SKM-1 (cell line): ENCODE measurements around the gene RCN1.
"Not testable (repeated sequence)": the region's sequence is repeated elsewhere in the genome, so short reads cannot be mapped to it uniquely, and the experiment has no call there.

ENCODE experiments used
- DNase-seq: peaks from one replicate; lab custom pipeline; 2025; ENCODE audit not compliant: unreplicated experiment; lab: John Stamatoyannopoulos, UW

RCN1 gene

DNA sequence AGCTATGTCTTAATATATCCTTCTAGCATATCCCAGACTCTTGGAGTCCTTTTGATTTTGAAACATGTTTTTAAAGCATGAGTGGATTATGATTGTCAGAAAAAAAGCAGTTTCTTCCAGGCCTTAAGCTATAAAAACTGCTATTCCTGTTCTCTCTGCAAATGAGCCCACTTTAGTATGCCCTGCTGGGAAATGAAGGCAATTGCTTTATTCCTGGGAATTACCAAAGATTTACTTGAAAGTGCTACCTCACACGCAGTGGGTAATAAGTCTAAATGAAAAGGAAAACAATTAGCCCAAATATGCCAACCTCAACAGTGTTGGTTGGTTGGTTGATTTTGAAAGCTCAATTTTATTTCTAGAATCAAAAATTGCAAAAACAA is 17.2 kb upstream of the RCN1 start:
- no peak for DNase-seq

DNA sequence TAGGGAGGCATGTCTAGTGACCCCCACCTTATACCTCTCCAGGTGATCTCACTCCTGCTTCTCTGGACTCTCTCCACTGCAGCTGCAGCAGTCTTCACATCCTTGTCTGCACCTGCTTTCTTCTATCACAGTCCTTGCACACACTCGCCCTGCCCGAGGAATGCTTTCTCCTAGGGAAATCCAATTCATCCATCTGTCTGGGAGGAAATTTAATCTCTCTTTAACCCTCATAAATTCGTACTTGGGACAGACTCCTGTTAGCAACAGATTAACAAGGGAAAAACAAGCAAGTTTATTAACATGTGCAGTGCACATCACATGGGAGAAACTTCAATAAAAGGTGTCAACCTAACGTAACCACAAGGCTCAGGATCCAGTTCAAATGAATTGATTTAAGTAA is 11.3 kb upstream of the RCN1 start:
- no peak for DNase-seq

DNA sequence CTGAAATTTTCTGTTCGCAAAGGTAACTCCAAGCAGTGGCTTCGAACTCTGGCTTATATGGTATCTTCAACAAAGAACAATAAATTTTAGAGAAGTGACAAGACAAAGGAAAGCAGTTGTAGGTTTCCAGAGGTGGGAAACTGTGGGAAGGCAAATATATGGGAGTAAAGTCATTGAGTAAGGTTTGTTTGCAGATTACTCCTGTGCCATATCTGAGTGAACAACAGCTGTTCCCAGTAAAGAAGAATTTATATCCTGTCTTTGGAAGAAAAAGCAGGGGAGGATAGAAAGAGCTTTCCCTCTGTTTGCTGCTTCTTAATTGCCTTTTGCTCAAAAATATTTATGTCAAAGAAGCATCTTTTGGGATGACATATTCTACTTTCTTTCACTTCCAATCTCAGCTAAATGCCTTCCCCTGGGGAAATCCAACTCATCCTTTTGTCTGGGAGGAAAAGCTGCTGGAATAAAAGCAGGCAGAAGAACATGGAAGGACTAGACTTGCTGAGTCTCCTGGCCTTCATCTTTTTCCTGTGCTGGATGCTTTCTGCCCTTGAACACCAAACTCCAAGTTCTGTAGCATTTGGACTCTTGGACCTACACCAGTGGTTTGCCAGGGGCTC is 10.4 kb upstream of the RCN1 start:
- no peak for DNase-seq

DNA sequence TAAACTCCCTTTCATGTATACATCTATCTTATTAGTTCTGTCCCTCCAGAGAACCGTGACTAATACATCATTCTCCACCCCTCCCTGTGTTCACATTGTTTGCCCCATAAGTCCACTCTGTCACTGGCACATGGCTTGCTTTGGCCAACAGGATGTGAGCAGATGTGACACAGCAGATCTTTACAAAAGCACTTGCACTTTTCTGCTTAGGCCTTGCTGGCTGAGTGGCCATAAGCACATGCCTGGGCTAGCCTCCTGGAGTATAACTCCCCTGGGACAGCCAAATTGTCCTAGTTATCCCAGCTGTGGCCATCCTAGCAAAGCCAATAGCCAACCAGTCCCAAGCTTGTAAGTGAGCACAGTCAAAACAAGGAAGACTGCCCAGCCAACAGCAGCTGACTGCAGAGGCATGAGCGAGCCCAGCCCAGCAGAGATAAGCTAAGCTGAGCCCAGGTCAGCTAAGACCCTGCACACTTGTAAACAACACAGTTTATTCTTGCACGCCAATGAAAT is 9.7 kb upstream of the RCN1 start:
- DNase-seq = no peak

DNA sequence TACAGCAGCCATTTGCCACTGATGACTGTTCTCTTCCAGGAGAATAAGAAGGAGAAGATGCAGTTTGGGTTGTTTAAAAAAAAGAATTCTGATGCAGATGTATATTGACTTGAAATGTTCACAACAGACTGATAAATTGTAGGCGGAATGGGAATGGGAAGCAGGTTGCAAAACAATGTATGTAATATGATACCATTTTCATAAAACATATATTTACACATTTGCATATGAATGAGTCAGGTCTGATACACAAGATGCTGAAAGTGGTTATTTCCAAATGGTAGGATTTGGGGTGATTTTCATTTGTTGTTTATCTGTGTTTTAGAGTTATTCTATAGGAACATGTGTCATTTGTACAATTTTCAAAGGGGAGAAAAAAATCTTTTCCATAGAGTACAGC is 9.0 kb upstream of the RCN1 start:
- DNase-seq = no peak

DNA sequence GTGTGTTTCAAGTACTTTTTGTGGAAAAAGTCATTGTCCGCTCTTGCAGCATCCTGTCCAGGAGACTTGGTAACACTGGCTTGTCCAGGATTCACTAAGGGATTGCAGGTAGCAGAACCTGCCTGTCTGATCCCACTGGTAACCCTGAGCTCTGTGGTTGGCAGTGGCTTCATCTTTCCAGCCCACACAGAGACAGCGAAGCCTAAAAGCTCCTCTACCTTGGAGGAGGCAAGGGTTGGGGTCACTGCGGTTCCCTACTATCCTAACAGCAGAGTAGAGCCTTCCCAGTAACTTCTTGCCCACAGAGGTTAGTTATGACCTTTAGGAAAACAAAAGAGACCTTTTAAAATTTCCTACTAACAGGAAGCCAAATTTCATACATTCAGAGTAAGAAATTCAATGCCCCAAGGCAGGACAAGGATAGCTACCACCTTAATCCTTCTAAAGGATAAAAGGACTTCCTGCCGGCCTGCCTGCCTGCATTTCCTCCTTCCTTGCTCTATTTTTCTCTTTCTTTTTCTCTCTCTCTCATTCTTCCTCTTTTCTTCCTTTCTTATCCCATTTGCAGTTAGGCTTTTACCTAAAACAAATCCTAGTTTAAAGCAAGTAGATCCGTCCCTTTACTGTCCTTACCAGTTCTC is 8.4 kb upstream of the RCN1 start:
- DNase-seq = no peak

DNA sequence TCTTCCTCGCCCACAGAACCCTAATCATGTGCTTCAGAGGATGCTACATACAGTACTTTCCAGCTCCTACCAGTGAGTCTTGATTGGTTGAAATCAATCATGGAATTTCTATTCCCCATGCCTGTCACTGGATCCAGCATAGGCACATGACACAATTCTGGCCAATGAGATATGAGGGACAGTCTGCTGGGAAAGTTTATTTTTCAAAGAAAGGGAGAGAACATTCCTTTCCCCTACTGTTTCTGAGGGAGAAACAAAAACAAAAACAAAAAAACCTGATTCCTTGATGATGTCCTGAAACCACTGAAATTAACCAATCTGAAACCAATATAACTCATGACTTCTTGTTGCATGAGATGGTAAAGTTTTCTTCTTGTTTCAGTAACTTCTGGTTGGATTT is 3.3 kb upstream of the RCN1 start:
- no peak for DNase-seq

DNA sequence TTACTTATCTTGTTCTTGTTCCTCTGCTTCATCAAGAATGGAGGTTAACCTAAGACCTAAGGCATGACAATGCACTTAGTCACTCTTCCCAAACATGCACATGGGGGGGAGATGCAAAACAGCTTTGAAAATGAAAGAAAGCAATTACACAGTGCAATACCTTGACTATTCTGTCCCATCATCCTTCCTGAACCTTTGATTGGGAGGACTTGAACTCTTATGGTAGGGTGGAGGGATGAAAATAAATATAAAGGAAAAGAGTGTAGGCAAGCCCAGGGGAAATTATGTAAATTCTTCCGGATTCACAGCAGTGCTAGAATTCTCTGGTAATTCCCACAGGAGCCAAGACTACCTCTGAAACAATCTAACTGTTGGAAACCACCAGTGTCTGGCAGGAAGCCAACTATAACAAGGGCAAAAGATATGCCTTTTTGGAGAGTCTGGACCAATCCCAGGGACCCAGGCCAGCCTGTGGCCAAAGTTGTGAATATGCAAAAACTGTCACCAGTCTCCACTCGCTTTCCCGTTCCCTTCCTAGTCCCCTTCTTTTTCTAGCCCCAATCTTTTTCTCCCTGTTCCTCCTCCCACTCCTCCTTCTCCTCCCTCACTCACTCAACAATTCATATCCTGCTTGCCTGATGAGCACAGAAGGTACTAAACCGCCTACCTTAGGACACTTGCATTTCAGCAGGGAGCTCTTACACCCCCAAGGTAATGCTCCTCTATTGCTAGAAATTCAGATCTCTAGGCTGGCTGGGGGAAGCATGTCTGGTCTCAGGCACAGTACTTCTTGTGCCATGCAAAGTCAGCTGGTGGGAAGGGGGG is 2.5 kb upstream of the RCN1 start:
- no peak for DNase-seq

DNA sequence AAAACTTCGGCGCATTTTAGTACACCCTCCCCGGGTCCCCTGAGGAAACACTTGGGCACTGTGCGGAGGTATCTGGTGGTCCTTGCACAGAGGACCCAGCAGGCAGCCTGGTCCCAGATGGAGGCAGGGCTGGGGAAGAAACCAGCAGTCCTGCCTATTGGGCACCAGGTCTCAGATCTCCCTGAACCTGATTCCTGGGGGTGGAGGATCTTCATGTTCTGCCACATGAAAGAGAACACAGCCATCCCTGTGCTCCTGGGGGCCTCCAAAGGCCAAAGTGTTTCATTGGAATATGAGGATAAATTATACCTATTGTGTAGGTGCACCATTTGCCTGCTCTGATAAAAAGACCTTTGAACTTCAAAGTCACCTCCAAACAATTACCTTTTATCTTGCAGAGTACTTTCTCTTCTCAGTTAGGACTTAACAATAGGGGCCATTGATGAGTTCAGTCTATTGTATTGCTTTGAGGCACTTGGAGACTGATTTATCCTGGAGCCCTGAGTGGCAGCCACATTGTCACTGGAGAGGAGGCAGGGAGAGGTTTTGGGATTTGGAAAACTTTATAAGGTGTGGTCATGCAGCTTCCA is 1.8 kb downstream of the RCN1 start:
- DNase-seq = no peak

DNA sequence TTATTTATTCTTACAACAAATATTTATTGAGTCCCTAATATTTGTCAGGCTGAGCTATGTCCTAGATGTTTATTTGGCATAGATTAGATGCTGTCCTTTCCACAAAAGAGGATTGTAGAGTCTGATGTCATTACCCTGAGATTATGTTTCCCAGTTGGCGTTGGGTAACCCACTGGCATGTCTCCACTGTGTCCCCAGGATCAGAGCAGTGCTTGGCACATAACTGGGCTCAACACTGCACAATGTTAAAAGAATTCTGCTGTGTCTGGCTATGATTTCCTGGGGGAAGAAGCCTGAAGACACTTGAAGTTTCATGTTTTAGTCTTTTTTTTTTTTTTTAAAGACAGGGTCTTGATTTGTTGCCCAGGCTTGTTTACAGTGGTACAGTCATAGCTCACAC is 4.0 kb downstream of the RCN1 start:
- no peak for DNase-seq

DNA sequence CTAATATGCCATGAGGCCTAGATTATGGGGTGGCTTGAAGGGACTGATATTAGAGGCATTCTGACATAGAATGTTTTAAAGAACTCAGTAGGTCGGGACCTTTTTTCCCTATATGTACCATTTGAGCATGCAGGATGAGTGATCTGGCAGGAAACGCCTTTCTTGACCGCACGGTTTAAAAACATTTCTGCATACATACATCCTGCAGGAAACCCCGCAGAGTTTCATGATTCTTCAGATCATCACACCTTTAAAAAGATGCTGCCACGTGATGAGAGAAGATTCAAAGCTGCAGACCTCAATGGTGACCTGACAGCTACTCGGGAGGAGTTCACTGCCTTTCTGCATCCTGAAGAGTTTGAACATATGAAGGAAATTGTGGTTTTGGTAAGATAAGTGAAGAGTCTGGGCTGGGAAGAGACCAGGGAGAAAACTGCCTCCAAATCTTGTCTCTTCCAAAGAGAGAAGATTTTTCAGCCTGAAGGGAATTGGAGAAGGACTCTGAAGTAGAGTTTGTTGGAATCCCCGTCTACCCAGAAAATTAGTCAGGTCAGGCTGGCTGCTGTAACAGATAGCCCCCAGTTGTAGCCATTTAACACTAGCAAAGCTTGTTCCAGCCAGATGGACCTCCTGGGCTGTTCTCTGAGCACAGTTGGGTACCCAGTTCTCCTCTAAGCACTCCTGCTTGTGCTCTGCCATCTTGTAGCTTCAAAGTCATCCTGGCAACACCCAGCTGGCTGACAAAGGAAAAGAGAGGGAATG is 7.4 kb downstream of the RCN1 start:
- no peak for DNase-seq

DNA sequence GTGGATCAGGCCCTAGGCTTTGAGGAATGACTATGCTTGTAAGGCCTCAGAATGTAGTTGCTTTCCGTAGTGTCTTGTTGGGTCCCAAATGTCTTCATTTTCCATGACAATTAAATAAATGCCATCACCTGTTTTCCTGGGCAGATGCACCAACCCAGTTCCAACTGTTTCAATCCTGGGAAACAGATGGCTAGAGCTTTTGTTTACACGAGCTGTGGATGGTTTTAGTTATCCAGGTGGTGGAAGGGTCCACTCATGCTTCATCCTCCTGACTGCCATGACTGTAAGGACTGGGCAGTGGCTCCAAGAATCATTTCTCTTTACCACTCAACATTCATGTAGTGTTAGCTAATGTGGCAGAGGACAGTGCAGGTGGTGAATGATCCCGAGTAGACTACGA is 8.6 kb downstream of the RCN1 start:
- DNase-seq = no peak

DNA sequence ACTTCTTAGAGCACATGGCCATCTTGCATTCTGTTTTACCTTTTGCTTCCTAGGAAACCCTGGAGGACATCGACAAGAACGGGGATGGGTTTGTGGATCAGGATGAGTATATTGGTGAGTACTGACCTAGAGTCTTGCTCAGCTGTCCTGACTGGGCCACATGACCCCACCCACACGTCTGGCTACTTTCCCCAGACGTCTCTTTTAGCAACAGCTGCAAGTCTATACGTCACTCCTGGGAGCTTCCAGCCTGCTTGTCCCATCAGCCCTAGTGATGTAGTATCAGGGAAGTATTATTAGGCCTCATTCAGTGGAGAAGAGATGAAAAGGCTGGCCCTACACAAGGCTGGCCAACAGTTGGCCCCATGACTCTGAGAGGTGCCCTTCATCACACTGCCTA is 9.6 kb downstream of the RCN1 start:
- DNase-seq = no peak

DNA sequence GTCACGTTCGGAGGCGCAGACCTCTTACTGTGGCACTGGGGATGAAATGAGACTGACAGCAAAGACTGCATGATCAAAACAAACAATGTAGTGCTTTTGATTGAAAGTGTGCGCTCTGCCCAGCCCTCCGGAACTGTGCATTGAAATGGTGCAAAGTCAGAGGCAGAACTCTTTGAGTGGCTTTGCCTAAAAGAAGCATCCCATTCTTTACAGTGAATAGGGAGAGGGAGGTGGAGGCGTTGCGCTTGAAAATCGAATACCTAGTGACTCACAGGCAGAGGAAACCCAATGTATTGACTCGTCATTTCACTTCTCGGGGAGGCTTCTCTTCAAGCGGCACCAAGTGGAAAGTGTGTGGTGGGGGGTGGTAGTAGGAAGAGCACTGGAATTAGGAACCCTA is 10.9 kb downstream of the RCN1 start:
- no peak for DNase-seq

DNA sequence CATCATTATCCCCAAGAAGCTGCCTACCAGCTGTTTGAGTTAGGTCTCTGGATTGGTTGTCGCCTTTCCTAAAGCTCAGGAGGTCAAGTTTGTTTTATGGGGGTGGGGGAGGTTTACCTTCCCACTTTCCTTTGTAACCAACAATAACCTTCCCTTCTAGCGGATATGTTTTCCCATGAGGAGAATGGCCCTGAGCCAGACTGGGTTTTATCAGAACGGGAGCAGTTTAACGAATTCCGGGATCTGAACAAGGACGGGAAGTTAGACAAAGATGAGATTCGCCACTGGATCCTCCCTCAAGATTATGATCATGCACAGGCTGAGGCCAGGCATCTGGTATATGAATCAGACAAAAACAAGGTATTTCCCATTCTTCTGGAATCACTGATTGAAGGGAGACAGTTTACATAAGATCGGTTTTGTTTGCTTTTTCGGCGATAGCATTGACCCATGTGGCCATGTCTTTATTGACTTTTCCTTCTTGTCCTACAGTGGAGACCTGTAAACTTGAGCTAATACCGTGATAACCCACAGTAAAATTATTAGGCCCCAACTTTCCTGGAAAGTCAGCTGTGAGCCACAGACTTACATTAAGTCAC is 12.3 kb downstream of the RCN1 start:
- DNase-seq = not testable (repeated sequence)

DNA sequence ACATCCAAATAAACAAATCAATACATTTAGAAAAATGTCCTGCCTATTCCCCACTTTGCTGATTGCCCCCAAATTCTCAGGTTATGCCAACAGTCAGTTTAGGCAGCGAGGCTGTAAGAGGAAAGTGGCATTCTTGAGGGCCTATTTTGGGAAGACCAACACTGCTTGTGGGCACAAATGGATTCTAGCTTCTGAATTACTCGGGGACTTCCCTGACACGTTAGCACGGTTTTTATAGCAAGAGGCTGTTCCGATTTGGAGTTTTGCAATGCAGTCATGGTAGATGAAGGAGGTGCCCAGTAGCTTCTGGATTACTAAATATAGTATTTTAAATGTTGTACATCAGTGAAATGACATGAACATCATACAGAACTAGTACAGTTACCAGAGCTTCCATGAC is 13.1 kb downstream of the RCN1 start:
- no peak for DNase-seq

DNA sequence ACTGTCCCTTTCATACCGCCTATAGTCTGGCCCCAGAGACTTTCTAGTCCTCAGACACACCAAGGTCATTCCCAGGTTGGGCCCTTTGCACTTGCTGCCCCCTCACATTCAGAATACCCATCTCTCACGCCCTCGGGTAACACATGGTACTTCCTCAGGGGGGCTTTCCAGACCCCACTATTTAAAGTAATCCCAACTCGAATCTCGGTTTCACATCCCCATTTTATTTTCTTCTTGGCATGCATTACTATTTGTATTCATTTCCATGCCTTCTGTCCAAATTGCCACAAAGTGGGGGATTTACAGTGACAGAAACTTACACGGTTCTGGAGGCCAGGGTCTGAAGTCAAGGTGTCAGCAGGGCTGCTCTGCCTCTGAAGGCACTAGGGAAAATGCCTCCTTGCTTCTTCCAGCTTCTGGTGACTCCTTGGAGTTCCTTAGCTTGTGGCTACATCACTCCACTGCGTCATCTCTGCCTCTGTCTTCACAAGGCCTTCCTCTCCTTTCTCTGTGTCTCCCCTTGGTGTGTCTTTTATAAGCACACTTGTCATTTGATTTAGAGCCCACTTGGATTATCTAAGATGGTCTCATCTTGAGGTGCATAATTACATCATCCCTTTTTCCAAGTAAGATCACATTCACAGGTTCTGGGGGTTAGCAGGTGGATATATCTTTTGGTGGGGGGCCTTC is 15.1 kb downstream of the RCN1 start:
- DNase-seq = no peak

DNA sequence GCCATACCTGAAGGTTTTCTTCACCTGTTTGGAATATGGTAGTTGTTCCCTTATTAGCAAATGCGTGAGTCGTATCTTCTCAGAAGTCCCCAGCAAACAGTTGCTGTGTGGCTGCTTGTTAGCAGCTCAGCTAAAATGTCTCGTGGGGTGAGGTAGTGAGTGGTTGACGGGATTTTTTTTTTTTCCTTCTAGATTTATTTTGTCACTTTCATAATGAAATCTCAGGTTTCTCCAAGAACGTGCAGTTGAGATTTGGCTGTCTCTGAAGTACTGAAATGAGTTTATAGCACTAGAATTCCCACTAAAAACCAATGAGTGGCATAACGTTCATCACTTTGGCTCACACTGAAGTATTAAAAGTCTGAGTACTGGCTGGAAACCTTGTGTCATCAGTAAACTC is 16.8 kb downstream of the RCN1 start:
- no peak for DNase-seq

DNA sequence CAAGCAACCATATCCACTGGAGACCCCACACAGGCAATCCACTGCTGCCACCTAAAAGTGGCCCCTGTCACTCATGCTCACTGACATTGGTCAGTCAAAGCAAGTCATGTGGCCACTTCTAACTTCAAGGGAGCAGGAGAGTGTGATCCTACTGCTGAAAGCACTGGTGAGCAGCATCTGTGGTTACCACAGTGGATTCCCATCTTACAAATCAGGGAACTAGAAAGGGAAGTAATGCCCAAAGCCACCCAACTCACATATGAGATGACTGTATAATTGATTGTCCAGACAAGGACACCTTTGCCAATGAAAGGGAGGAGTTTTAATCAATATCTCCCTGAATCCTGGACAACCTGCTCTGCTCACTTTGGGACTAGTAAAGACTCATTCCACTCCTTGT is 17.7 kb downstream of the RCN1 start:
- DNase-seq = no peak

DNA sequence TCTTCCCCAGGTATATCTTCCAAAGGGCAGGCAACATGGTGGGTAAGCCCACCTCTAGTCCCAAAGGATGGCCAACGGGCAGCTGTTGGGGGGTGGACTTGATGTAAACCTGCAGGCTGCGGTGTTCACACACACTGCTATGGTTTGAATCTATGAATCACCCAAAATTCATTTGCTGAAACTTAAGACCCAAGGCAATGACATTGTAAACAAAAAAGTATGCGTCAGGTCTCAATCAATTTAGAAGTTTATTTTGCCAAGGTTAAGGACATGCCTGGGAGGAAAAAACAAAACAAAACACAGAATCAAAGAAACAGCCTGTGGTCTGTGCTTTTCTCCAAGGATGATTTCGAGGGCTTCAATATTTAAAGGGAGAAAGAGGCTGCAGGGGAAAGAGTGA is 18.3 kb downstream of the RCN1 start:
- DNase-seq = no peak
